ENCODE measurements around the gene ZNF816. TPM values are rescaled to one million over a fixed set of nuclear protein-coding genes. Genes with fewer than 3 reads are reported as not detected.
"Not testable (repeated sequence)": the region's sequence is repeated elsewhere in the genome, so short reads cannot be mapped to it uniquely, and the experiment has no call there.

ZNF816 gene
- total RNA-seq, 1 experiment from 2014 or later: 12.3 TPM

GRCh38 chr19:52923778-52924593 lies 38.7 kb downstream of the ZNF816 start:
- Histone ChIP-seq H3K27ac (no peak overlapping the region), H3K9me3 (replicated peaks) (no peaks in the 10 kb centered on the region)

GRCh38 chr19:52922841-52923777 lies 39.6 kb downstream of the ZNF816 start, which contains the start of gene ZNF888:
TSS of gene ZNF888 (minus strand) at chr19:52923428. CDS start at chr19:52917873, 5,555 bp downstream.
- DNase-seq: peak; percentile 80 to 87
- H3K27ac ChIP-seq: peak within 1 kb of the TSS; percentile 78

More at GRCh38 chr19:52923778-52924593, 38.7 kb downstream of the ZNF816 start:
- Histone ChIP-seq H3K4me3 (peak overlapping the region; percentile 88), H3K36me3 (peaks cover 17% of the 10 kb centered on the region), H3K27me3 (no peaks in the 10 kb centered on the region), H3K4me1 (no peaks in the 10 kb centered on the region; the same call in 1 of the 2 replicates)
- peak; percentile 10 to 16 for DNase-seq

GRCh38 chr19:52917531-52917930 lies 45.1 kb downstream of the ZNF816 start:
- Histone ChIP-seq H3K4me1 (no peaks in the 10 kb centered on the region), H3K27me3 (no peaks in the 10 kb centered on the region), H3K9me3 (replicated peaks) (no peaks in the 10 kb centered on the region), H3K27ac (no peak overlapping the region), H3K36me3 (peaks cover 12% of the 10 kb centered on the region; the same call in 1 of the 2 replicates), H3K4me3 (no peak overlapping the region)
- DNase-seq: no peak

More at GRCh38 chr19:52922841-52923777, 39.6 kb downstream of the ZNF816 start, which contains the start of gene ZNF888:
- Histone ChIP-seq H3K4me3 (peak within 1 kb of the TSS; percentile 88), H3K4me1 (no peaks in the 10 kb centered on the region; the same call in 1 of the 2 replicates), H3K36me3 (peaks cover 11% of the 10 kb centered on the region; the same call in 1 of the 2 replicates), H3K9me3 (replicated peaks) (no peaks in the 10 kb centered on the region), H3K27me3 (no peaks in the 10 kb centered on the region)

- peaks cover 37% of the 10 kb centered on the region for H3K36me3 ChIP-seq
- H3K4me1 ChIP-seq: no peaks in the 10 kb centered on the region
These were observed 52.0 kb downstream of the ZNF816 start for GRCh38 chr19:52910648-52911047.

GRCh38 chr19:52904052-52904780 lies 58.5 kb downstream of the ZNF816 start:
- not testable (repeated sequence) for H3K9me3 ChIP-seq (replicated peaks); H3K27me3 ChIP-seq; DNase-seq; H3K27ac ChIP-seq; H3K4me3 ChIP-seq; H3K4me1 ChIP-seq
- H3K36me3 ChIP-seq: peaks cover 21% of the 10 kb centered on the region

More at GRCh38 chr19:52910648-52911047, 52.0 kb downstream of the ZNF816 start:
- Histone ChIP-seq H3K27me3 (no peaks in the 10 kb centered on the region), H3K9me3 (replicated peaks) (peaks cover 7% of the 10 kb centered on the region; the same call in 1 of the 2 replicates), H3K4me3 (no peak overlapping the region), H3K27ac (no peak overlapping the region)
- DNase-seq: no peak

- no peak for DNase-seq
- H3K9me3 ChIP-seq (replicated peaks): peaks cover 1% of the 10 kb centered on the region; the same call in 1 of the 2 replicates
- H3K36me3 ChIP-seq: peaks cover 9% of the 10 kb centered on the region
- H3K4me1 ChIP-seq: no peaks in the 10 kb centered on the region
- H3K4me3 ChIP-seq: no peak overlapping the region
- H3K27me3 ChIP-seq: no peaks in the 10 kb centered on the region
- no peak overlapping the region for H3K27ac ChIP-seq
These were observed 60.8 kb downstream of the ZNF816 start for GRCh38 chr19:52901842-52902241.

Other genes starting within 250 kb of the ZNF816 start
- gene ZNF611, start 227.8 kb downstream of the ZNF816 start, total RNA-seq (2014; rRNA removed; shearing (Covaris generic)): 9.6 and 12.3 TPM in 2 replicates
- 2.5 and 3.3 TPM in 2 replicates for gene ZNF600, start 176.1 kb downstream of the ZNF816 start, total RNA-seq (2014; rRNA removed; shearing (Covaris generic))
- gene ZNF28, start 141.2 kb downstream of the ZNF816 start, total RNA-seq (2014; rRNA removed; shearing (Covaris generic)): 23.7 and 27.9 TPM in 2 replicates
- 25.4 and 29.8 TPM in 2 replicates for gene ZNF468, start 105.3 kb downstream of the ZNF816 start, total RNA-seq (2014; rRNA removed; shearing (Covaris generic))
- 11.4 and 15.3 TPM in 2 replicates for gene ZNF320, start 65.2 kb downstream of the ZNF816 start, total RNA-seq (2014; rRNA removed; shearing (Covaris generic))
- gene ZNF888, start 39.5 kb downstream of the ZNF816 start, total RNA-seq (2014; rRNA removed; shearing (Covaris generic)): 6.8 TPM in 2 replicates
- gene ERVV-1, start 51.0 kb upstream of the ZNF816 start, total RNA-seq (2014; rRNA removed; shearing (Covaris generic)): not detected in 2 replicates
- not detected in 2 replicates for gene ERVV-2, start 81.9 kb upstream of the ZNF816 start, total RNA-seq (2014; rRNA removed; shearing (Covaris generic))
- gene ZNF160, start 140.5 kb upstream of the ZNF816 start, total RNA-seq (2014; rRNA removed; shearing (Covaris generic)): 23.0 and 26.9 TPM in 2 replicates
- gene ZNF415, start 170.0 kb upstream of the ZNF816 start, total RNA-seq (2014; rRNA removed; shearing (Covaris generic)): 9.0 and 10.6 TPM in 2 replicates
- gene ZNF347, start 196.2 kb upstream of the ZNF816 start, total RNA-seq (2014; rRNA removed; shearing (Covaris generic)): 15.5 and 17.5 TPM in 2 replicates
- 2.6 and 2.9 TPM in 2 replicates for gene ZNF665, start 230.5 kb upstream of the ZNF816 start, total RNA-seq (2014; rRNA removed; shearing (Covaris generic))